Measurements from ENCODE around the gene PTK7. TPM values are rescaled to one million over a fixed set of nuclear protein-coding genes. Genes with fewer than 3 reads are reported as not detected.

Gene PTK7
- total RNA-seq, 1 donor from 2014 or later: 68.0 TPM

DNA sequence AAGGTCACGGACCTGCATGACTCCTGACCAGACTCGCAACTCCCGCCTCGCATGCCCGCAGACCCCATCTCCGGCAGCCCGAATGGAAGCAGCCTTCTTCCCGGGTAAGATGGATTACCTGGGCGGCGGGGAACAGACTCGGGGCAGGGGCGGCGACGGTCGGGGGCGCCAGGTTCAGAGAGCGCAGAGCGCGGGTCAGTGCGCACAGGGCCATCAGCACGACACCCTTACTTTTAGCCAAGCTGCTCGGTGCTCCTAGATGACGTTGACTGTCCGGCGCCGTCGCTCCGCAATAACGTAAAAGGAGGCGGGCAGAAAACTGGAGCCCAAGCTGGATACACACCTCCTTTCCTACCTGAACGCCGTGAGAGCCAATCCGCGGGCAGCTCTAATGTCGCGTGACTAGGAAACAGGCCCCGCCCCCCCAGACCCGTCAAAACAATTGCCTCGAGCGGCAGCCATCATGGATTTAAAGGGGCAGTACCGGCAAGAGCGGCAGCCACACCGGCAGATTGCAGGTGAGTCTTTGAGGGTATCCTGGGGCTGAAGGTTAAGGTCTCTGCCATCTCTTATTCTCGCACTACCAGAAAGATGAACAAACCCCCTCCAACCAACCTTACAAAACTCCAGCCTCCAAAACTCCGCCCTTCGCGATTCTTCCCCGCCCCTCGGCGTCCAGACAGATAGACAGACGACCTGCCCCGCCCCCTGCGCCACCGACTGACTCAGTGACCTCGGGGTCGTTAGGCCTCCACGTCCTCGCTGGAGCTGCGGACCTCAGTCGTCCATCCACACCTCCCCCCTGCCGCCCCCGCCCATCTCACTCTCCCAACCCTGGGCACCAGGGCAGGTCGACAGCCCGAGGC lies 16.7 kb upstream of the PTK7 start, which contains the start of the genes KLC4 and MRPL2:
TSS of gene KLC4 (plus strand) at position 464 of the 866 bp plus-strand sequence. CDS start 1,705 bp downstream, outside the sequence.
TSS of gene MRPL2 (minus strand) at position 267 of the 866 bp plus-strand sequence. CDS start at position 214, 53 bp downstream.
- Histone ChIP-seq H3K27me3 (no peaks in the 10 kb centered on the region), H3K4me2 (peak within 1 kb of the TSS; percentile 100), H3K36me3 (no peaks in the 10 kb centered on the region), H2AFZ (replicated peaks) (peak within 1 kb of the TSS; percentile 95), H3K4me3 (peak within 1 kb of the TSS; percentile 98), H3K4me1 (peaks cover 15% of the 10 kb centered on the region), H3K9ac (peak within 1 kb of the TSS; percentile 88), H3K9me3 (ENCODE audit: low read depth) (no peaks in the 10 kb centered on the region), H3F3A (ENCODE audit: low read depth) (peaks cover 14% of the 10 kb centered on the region), H3K27ac (no peak within 1 kb of the TSS), H4K20me1 (ENCODE audit: low read depth) (no peaks in the 10 kb centered on the region), H3K79me2 (ENCODE audit: low read depth) (peaks cover 27% of the 10 kb centered on the region)
- Mint-ChIP-seq H3K36me3 (peaks cover 9% of the 10 kb centered on the region), H3K4me3 (peak within 1 kb of the TSS; percentile 97), H3K27me3 (ENCODE audit: insufficient read depth, low read depth) (peaks cover 2% of the 10 kb centered on the region), H3K4me1 (peaks cover 29% of the 10 kb centered on the region), H3K9me3 (no peaks in the 10 kb centered on the region), H3K27ac (peak within 1 kb of the TSS; percentile 100)
- peak; percentile 99 for DNase-seq (ENCODE audit: low spot score)
- TF ChIP-seq EZH2phosphoT487 (IDR thresholded peaks at IDR 0.05) (no peak), EZH2 (IDR thresholded peaks at IDR 0.05) (no peak)
- TF ChIP-seq, protein P1, sequence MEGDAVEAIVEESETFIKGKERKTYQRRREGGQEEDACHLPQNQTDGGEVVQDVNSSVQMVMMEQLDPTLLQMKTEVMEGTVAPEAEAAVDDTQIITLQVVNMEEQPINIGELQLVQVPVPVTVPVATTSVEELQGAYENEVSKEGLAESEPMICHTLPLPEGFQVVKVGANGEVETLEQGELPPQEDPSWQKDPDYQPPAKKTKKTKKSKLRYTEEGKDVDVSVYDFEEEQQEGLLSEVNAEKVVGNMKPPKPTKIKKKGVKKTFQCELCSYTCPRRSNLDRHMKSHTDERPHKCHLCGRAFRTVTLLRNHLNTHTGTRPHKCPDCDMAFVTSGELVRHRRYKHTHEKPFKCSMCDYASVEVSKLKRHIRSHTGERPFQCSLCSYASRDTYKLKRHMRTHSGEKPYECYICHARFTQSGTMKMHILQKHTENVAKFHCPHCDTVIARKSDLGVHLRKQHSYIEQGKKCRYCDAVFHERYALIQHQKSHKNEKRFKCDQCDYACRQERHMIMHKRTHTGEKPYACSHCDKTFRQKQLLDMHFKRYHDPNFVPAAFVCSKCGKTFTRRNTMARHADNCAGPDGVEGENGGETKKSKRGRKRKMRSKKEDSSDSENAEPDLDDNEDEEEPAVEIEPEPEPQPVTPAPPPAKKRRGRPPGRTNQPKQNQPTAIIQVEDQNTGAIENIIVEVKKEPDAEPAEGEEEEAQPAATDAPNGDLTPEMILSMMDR (IDR thresholded peaks at IDR 0.05): no peak

DNA sequence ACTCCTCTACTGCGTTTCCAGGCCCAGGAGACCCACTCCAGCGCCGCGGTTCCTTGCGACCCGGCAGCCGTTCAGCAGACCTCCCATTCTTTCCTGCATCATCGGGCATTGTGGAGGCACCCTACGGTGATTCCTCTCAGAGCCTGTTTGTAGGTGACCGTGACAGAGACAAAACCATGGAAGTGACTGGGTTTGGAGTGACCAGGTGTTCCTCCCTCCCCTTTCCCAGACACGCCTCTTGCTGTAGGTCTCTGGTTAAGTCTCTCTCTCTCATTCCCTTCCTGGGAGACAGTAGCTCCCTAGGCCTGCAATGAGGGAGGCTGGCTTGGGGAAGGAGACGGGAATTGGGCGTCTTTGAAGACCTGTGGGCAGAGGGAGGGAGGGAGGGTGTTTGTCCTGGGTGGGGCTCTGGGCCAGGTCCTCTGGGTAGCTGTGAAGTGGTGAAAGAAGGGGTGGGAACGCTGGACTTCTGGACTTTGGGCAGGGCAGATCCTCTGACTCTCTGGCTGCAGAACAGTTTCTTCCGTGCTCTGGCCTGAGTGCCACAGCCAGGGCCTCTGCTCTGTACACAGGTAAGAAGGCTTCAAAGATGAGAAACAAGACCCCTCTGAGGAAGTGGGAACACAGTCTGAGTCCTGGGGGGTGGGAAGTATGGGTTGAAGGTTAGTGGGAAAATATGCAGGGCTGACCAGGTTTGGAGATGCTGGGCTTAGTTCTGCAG lies 15.9 kb upstream of the PTK7 start:
- H4K20me1 ChIP-seq (ENCODE audit: low read depth): no peaks in the 10 kb centered on the region
- no peaks in the 10 kb centered on the region for H3K9me3 ChIP-seq (ENCODE audit: low read depth)
- Mint-ChIP-seq H3K27ac (peak overlapping the region; percentile 100), H3K27me3 (ENCODE audit: insufficient read depth, low read depth) (peaks cover 2% of the 10 kb centered on the region), H3K4me1 (peaks cover 29% of the 10 kb centered on the region), H3K36me3 (peaks cover 14% of the 10 kb centered on the region), H3K9me3 (no peaks in the 10 kb centered on the region), H3K4me3 (peak overlapping the region; percentile 97)
- peak overlapping the region; percentile 98 for H3K4me3 ChIP-seq
- peaks cover 10% of the 10 kb centered on the region for H3F3A ChIP-seq (ENCODE audit: low read depth)
- H3K9ac ChIP-seq: peak overlapping the region; percentile 67
- H3K36me3 ChIP-seq: no peaks in the 10 kb centered on the region
- peak overlapping the region; percentile 96 for H3K4me2 ChIP-seq
- DNase-seq (ENCODE audit: low spot score): no peak
- peaks cover 15% of the 10 kb centered on the region for H3K4me1 ChIP-seq
- H3K79me2 ChIP-seq (ENCODE audit: low read depth): peaks cover 27% of the 10 kb centered on the region
- no peaks in the 10 kb centered on the region for H3K27me3 ChIP-seq
- H2AFZ ChIP-seq (replicated peaks): peak overlapping the region; percentile 95
- TF ChIP-seq EZH2 (IDR thresholded peaks at IDR 0.05): no peak
- TF ChIP-seq, protein P1 (IDR thresholded peaks at IDR 0.05): no peak
- TF ChIP-seq EZH2phosphoT487 (IDR thresholded peaks at IDR 0.05): no peak
- H3K27ac ChIP-seq: no peak overlapping the region

DNA sequence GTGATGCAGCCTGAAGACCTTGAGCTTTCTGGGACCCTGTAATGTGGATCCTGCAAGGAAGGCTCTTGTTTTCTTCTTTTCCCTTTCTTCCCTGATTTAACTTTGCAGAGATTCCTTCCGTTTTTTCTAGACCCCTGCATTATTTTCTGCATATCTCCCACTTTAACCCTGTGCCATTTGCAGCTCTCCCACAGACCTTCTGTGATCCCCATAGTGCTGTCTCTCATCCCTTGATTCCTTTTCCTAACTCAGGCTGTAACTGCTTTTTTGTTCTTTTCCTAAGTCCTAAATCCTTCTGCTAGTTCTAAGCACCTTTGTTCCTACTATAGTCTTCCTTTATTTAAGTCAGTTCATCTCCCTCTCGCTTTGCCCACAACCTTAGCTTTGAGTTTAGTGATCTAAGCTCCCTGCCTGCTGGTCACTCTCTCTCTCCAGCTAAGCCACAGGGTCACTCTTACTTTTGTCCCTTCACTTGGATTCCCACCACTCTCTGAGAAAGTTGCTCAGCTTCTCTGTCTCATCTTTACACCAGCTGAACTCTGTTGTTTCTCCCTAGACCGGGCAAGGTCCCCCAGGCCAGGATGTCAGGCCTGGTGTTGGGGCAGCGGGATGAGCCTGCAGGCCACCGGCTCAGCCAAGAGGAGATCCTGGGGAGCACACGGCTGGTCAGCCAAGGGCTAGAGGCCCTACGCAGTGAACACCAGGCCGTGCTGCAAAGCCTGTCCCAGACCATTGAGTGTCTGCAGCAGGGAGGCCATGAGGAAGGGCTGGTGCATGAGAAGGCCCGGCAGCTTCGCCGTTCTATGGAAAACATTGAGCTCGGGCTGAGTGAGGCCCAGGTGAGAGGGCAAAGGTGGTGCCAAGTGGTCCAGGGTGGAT lies 15.1 kb upstream of the PTK7 start:
- no peaks in the 10 kb centered on the region for H3K9me3 Mint-ChIP-seq
- Histone ChIP-seq H4K20me1 (ENCODE audit: low read depth) (no peaks in the 10 kb centered on the region), H3K4me3 (no peak overlapping the region), H3K27ac (no peak overlapping the region), H3F3A (ENCODE audit: low read depth) (peaks cover 10% of the 10 kb centered on the region), H3K79me2 (ENCODE audit: low read depth) (peaks cover 27% of the 10 kb centered on the region), H3K36me3 (no peaks in the 10 kb centered on the region), H3K4me2 (peak overlapping the region; percentile 96), H3K4me1 (peaks cover 15% of the 10 kb centered on the region), H3K9ac (no peak overlapping the region), H2AFZ (replicated peaks) (no peak overlapping the region), H3K27me3 (no peaks in the 10 kb centered on the region), H3K9me3 (ENCODE audit: low read depth) (no peaks in the 10 kb centered on the region)
- peaks cover 29% of the 10 kb centered on the region for H3K4me1 Mint-ChIP-seq
- no peak for TF ChIP-seq EZH2phosphoT487 (IDR thresholded peaks at IDR 0.05)
- H3K27ac Mint-ChIP-seq: no peak overlapping the region
- DNase-seq (ENCODE audit: low spot score): no peak
- peaks cover 2% of the 10 kb centered on the region for H3K27me3 Mint-ChIP-seq (ENCODE audit: insufficient read depth, low read depth)
- H3K36me3 Mint-ChIP-seq: peaks cover 7% of the 10 kb centered on the region
- peak overlapping the region; percentile 97 for H3K4me3 Mint-ChIP-seq

Data from neural progenitor cell (in vitro differentiated cells).